Cardiac ventricle fibroblast (primary cell): ENCODE measurements around the gene MEGF10. TPM values are rescaled to one million over a fixed set of nuclear protein-coding genes. Genes with fewer than 3 reads are reported as not detected.

Experiments used
- total RNA-seq: library from RNA; depleted of rRNA; stranded (reverse); fragments of >200 nt; gene quantifications from 2 replicates; pipeline ENCODE4 v1.2.3, GENCODE V29; 2015

Gene MEGF10
- total RNA-seq, result 0.05 and 0.69 TPM in 2 replicates

DNA sequence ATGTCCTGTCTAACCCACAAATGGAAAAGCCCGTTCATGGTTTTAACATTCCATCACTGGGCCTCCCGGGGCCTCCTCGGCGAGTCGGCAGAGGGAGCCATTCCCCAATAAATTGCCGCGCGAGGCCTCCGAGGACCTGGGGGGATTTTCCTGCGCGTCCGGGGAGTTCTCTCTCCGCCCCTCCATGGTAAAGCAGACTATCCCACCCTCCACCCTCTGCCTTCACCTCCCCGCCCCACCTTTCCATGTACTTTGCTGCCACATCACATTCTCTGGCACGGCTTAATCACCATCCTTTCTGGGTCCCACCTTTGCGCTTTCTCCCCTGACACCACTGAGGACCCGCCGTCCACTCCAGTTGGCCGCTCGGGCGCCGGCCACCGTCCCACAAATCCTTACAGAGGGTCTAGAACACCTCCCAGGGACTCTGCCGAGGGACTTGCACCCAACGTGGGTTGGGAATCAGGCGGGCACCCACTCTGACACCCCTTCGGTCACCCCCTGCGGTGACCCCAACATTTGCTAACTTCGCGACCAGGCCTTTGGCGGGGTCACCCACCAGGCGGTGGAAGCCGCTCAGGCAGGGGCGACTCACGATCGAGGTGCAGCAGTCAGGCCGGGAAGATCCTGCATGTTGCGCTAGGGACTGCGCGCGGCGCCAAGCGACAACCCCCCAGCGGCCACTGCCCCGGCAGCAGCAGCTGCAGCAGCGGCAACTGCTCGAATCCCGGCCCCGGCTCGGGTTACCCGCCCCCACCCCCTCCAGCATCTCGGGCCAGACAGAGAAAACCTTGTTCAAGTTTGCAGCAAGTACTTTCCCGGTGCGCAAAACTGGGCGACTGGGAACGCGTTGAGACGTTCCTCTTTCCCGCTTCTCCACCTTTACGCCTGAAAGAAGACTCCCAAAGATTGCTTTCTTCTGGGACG lies at the start of gene MEGF10:
TSS of gene MEGF10 (plus strand) at position 778 of the 927 bp plus-strand sequence. CDS start 40,513 bp downstream, outside the sequence.

Other genes starting within 250 kb of the MEGF10 start
- 0.49 and 2.6 TPM in 2 replicates for gene C5orf63, start 217.3 kb upstream of the MEGF10 start, total RNA-seq
- gene PRRC1, start 226.8 kb downstream of the MEGF10 start, total RNA-seq, result 73.3 and 79.7 TPM in 2 replicates